Stimulated activated CD4-positive, alpha-beta T cell treated with anti-CD3 and anti-CD28 coated beads, Interleukin-4, amount 100 ng/mL, for 48 hours (primary cell): ENCODE results near the gene SAYSD1.

ENCODE experiments used
- DNase-seq, 2 donors: peaks; one replicate each; pipeline ENCODE4 v3.0.0-alpha.2; 2020; ENCODE audit warnings: low read depth in 2 of 2

The SAYSD1 gene

GRCh38 chr6:39079197-39080125, 35.5 kb downstream of the SAYSD1 start:
- DNase-seq: no peak

- no peak for DNase-seq
These were observed 36.3 kb downstream of the SAYSD1 start for GRCh38 chr6:39078695-39079094.

- DNase-seq: no peak
These were observed 36.9 kb downstream of the SAYSD1 start for GRCh38 chr6:39077882-39078594.

- no peak for DNase-seq
These were observed 38.1 kb downstream of the SAYSD1 start for GRCh38 chr6:39076623-39077535.

GRCh38 chr6:39075807-39076622, 39.0 kb downstream of the SAYSD1 start:
- no peak for DNase-seq

- no peak for DNase-seq
These were observed 39.8 kb downstream of the SAYSD1 start for GRCh38 chr6:39075010-39075686.

GRCh38 chr6:39074486-39074885, 40.5 kb downstream of the SAYSD1 start:
- no peak for DNase-seq

- DNase-seq: no peak
These were observed 41.3 kb downstream of the SAYSD1 start for GRCh38 chr6:39073471-39074355.

GRCh38 chr6:39072830-39073229, 42.2 kb downstream of the SAYSD1 start:
- no peak for DNase-seq

GRCh38 chr6:39068391-39068790, 46.6 kb downstream of the SAYSD1 start:
- no peak for DNase-seq

- no peak for DNase-seq
These were observed 49.4 kb downstream of the SAYSD1 start for GRCh38 chr6:39065561-39065960.

GRCh38 chr6:39063526-39063925, 51.5 kb downstream of the SAYSD1 start:
- no peak for DNase-seq

GRCh38 chr6:39062014-39062740, 52.8 kb downstream of the SAYSD1 start:
- DNase-seq: no peak

GRCh38 chr6:39061588-39061987, 53.4 kb downstream of the SAYSD1 start:
- no peak for DNase-seq

- no peak for DNase-seq
These were observed 53.8 kb downstream of the SAYSD1 start for GRCh38 chr6:39061182-39061581.

- DNase-seq: no peak
These were observed 54.4 kb downstream of the SAYSD1 start for GRCh38 chr6:39060467-39061160.

GRCh38 chr6:39059496-39060310, 55.3 kb downstream of the SAYSD1 start:
- DNase-seq: no peak
